ENCODE measurements around the gene CCDC89. TPM values are rescaled to one million over a fixed set of nuclear protein-coding genes. Genes with fewer than 3 reads are reported as not detected.

CCDC89 gene
- total and polyA plus RNA-seq, 9 of the 15 experiments (the other 6 are each of a cell fraction or from before 2014, with no cell fraction given), result 0.07 to 0.09 TPM; not detected in 7

DNA sequence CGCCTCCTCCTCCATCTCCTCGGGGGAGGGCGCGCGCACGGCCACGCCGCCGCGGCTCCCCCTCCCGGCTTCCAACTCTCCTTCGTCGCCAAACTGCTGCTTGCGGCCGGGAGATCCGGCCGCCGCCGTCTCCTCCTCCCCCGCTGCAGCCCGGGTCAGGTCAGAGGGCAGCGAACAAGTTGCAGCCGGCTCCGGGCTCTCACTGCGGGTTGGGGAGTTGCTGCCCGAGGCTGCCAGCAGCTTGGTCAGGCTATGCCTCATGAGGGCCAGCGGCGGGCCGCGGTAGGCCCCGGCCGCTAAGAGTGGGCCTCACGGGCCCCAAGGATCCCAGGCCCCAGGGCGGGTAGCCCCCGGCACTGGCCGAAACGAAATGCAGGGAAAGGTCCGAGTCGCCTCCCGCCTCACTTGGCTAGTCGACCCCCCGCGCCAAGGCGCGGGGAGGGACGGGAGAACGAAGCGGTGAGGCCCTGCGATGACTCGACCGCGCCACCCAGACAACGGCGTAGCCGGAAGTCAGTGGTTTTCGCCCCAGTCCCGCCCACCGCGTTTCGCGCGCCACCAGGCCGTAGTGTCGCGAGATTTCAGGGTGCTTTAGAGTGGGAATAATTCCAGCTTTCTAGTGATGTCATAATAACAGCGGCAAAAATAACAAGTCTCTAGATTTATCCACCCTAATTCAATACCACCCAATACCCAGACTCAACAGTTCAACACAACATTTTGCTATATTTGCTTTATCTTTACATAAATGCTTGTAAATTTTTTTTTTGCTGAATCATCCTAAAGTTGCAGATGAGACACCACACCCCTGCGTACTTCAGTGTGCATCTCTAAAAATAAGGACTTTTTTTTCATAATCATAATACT lies 21.1 kb downstream of the CCDC89 start, which contains the start of gene CREBZF (continued):
- TF ChIP-seq HIVEP1 (CRISPR knock-in tag; IDR thresholded peaks at IDR 0.05), result no peak
- no peak; the same call in 1 of the 2 replicates for TF ChIP-seq SOX6 (IDR thresholded peaks at IDR 0.05)
- TF ChIP-seq ZNF165 (CRISPR knock-in tag; IDR thresholded peaks at IDR 0.05; ENCODE audit: borderline replicate concordance), result no peak
- peak; percentile 36; the same call in 1 of the 2 replicates for TF ChIP-seq HCFC1 (IDR thresholded peaks at IDR 0.05; ENCODE audit: low read depth, low read length)
- TF ChIP-seq HNRNPLL (IDR thresholded peaks at IDR 0.05; ENCODE audit: low read depth, low read length, poor library complexity, severe bottlenecking), result no peak
- no peak for TF ChIP-seq CHD4 (IDR thresholded peaks at IDR 0.05; ENCODE audit: insufficient read depth, insufficient replicate concordance, low read depth, low read length, poor library complexity, severe bottlenecking)
- peak; percentile 84 for TF ChIP-seq PRPF4 (IDR thresholded peaks at IDR 0.05; ENCODE audit: insufficient read depth, low read depth, low read length, poor library complexity, severe bottlenecking)
- TF ChIP-seq, protein P1, sequence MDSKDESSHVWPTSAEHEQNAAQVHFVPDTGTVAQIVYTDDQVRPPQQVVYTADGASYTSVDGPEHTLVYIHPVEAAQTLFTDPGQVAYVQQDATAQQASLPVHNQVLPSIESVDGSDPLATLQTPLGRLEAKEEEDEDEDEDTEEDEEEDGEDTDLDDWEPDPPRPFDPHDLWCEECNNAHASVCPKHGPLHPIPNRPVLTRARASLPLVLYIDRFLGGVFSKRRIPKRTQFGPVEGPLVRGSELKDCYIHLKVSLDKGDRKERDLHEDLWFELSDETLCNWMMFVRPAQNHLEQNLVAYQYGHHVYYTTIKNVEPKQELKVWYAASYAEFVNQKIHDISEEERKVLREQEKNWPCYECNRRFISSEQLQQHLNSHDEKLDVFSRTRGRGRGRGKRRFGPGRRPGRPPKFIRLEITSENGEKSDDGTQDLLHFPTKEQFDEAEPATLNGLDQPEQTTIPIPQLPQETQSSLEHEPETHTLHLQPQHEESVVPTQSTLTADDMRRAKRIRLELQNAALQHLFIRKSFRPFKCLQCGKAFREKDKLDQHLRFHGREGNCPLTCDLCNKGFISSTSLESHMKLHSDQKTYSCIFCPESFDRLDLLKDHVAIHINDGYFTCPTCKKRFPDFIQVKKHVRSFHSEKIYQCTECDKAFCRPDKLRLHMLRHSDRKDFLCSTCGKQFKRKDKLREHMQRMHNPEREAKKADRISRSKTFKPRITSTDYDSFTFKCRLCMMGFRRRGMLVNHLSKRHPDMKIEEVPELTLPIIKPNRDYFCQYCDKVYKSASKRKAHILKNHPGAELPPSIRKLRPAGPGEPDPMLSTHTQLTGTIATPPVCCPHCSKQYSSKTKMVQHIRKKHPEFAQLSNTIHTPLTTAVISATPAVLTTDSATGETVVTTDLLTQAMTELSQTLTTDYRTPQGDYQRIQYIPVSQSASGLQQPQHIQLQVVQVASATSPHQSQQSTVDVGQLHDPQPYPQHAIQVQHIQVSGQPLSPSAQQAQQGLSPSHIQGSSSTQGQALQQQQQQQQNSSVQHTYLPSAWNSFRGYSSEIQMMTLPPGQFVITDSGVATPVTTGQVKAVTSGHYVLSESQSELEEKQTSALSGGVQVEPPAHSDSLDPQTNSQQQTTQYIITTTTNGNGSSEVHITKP (IDR thresholded peaks at IDR 0.05; ENCODE audit: partially characterized antibody), result peak; percentile 15
- TF ChIP-seq TRIM24 (IDR thresholded peaks at IDR 0.05), result 0 out of 4 replicates have a peak, but pooled peaks of 1 of the 2 experiments have one; percentile 31
- TF ChIP-seq, protein P2, sequence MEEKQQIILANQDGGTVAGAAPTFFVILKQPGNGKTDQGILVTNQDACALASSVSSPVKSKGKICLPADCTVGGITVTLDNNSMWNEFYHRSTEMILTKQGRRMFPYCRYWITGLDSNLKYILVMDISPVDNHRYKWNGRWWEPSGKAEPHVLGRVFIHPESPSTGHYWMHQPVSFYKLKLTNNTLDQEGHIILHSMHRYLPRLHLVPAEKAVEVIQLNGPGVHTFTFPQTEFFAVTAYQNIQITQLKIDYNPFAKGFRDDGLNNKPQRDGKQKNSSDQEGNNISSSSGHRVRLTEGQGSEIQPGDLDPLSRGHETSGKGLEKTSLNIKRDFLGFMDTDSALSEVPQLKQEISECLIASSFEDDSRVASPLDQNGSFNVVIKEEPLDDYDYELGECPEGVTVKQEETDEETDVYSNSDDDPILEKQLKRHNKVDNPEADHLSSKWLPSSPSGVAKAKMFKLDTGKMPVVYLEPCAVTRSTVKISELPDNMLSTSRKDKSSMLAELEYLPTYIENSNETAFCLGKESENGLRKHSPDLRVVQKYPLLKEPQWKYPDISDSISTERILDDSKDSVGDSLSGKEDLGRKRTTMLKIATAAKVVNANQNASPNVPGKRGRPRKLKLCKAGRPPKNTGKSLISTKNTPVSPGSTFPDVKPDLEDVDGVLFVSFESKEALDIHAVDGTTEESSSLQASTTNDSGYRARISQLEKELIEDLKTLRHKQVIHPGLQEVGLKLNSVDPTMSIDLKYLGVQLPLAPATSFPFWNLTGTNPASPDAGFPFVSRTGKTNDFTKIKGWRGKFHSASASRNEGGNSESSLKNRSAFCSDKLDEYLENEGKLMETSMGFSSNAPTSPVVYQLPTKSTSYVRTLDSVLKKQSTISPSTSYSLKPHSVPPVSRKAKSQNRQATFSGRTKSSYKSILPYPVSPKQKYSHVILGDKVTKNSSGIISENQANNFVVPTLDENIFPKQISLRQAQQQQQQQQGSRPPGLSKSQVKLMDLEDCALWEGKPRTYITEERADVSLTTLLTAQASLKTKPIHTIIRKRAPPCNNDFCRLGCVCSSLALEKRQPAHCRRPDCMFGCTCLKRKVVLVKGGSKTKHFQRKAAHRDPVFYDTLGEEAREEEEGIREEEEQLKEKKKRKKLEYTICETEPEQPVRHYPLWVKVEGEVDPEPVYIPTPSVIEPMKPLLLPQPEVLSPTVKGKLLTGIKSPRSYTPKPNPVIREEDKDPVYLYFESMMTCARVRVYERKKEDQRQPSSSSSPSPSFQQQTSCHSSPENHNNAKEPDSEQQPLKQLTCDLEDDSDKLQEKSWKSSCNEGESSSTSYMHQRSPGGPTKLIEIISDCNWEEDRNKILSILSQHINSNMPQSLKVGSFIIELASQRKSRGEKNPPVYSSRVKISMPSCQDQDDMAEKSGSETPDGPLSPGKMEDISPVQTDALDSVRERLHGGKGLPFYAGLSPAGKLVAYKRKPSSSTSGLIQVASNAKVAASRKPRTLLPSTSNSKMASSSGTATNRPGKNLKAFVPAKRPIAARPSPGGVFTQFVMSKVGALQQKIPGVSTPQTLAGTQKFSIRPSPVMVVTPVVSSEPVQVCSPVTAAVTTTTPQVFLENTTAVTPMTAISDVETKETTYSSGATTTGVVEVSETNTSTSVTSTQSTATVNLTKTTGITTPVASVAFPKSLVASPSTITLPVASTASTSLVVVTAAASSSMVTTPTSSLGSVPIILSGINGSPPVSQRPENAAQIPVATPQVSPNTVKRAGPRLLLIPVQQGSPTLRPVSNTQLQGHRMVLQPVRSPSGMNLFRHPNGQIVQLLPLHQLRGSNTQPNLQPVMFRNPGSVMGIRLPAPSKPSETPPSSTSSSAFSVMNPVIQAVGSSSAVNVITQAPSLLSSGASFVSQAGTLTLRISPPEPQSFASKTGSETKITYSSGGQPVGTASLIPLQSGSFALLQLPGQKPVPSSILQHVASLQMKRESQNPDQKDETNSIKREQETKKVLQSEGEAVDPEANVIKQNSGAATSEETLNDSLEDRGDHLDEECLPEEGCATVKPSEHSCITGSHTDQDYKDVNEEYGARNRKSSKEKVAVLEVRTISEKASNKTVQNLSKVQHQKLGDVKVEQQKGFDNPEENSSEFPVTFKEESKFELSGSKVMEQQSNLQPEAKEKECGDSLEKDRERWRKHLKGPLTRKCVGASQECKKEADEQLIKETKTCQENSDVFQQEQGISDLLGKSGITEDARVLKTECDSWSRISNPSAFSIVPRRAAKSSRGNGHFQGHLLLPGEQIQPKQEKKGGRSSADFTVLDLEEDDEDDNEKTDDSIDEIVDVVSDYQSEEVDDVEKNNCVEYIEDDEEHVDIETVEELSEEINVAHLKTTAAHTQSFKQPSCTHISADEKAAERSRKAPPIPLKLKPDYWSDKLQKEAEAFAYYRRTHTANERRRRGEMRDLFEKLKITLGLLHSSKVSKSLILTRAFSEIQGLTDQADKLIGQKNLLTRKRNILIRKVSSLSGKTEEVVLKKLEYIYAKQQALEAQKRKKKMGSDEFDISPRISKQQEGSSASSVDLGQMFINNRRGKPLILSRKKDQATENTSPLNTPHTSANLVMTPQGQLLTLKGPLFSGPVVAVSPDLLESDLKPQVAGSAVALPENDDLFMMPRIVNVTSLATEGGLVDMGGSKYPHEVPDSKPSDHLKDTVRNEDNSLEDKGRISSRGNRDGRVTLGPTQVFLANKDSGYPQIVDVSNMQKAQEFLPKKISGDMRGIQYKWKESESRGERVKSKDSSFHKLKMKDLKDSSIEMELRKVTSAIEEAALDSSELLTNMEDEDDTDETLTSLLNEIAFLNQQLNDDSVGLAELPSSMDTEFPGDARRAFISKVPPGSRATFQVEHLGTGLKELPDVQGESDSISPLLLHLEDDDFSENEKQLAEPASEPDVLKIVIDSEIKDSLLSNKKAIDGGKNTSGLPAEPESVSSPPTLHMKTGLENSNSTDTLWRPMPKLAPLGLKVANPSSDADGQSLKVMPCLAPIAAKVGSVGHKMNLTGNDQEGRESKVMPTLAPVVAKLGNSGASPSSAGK (IDR thresholded peaks at IDR 0.05), result peak; percentile 73
